Spinal cord (tissue), 10 donors: ENCODE measurements around the gene ALX4. TPM values are rescaled to one million over a fixed set of nuclear protein-coding genes. Genes with fewer than 3 reads are reported as not detected.

Source experiments
- DNase-seq, 6 donors: peaks; one replicate each; pipeline versions ENCODE4 v3.0.0 to v3.0.0-alpha.2; 2013 to 2015; ENCODE audit warnings: low spot score in 6 of 6, low read depth in 4 of 6
- H3K27ac ChIP-seq: one replicate; pipeline ENCODE4 v1.5.1; 2013; ENCODE audit warnings: low read depth, low read length, control low read depth
- H3K27me3 ChIP-seq: one replicate; pipeline ENCODE4 v1.6.1; 2013; ENCODE audit warnings: low read length; ENCODE audit not compliant: control insufficient read depth, insufficient read depth
- H3K36me3 ChIP-seq: one replicate; pipeline ENCODE4 v1.6.1; 2013; ENCODE audit warnings: low read length; ENCODE audit not compliant: control insufficient read depth, insufficient read depth
- H3K4me1 ChIP-seq: one replicate; pipeline ENCODE4 v1.6.1; 2013; ENCODE audit warnings: low read length; ENCODE audit not compliant: control insufficient read depth, insufficient read depth
- H3K4me3 ChIP-seq: one replicate; pipeline ENCODE4 v1.5.1; 2013; ENCODE audit warnings: low read depth, low read length, control low read depth
- H3K9me3 ChIP-seq: one replicate; pipeline ENCODE4 v1.6.1; 2013; ENCODE audit warnings: low read length; ENCODE audit not compliant: control insufficient read depth, insufficient read depth
- WGBS: methylation state at CpG from one replicate; pipeline ENCODE4 v1.1.5; 2013; ENCODE audit warnings: missing lambda C conversion rate; ENCODE audit not compliant: insufficient coverage; 5-methylcytosine and 5-hydroxymethylcytosine counted together
- polyA plus RNA-seq, 2 donors: library from polyadenylated mRNA; unstranded; fragments of 120-200 nt; gene quantifications; one replicate each; pipeline ENCODE4 v1.2.1, GENCODE V29; 2013; ENCODE audit not compliant: insufficient read length in 2 of 2
- total RNA-seq, 2 donors: library from RNA; depleted of rRNA in 1 of 2; stranded (reverse); fragments of 120-200 nt in 1 of 2; fragments of >200 nt in 1 of 2; gene quantifications; one replicate each; pipeline versions ENCODE4 v1.2.3 to v1.2.4, GENCODE V29; 2013 to 2014
- donor health status: healthy.

The ALX4 gene
- total and polyA plus RNA-seq, 4 donors: 0.30 to 8.6 (median 0.48) TPM

- Histone ChIP-seq H3K9me3 (no peaks in the 10 kb centered on the region), H3K4me1 (no peaks in the 10 kb centered on the region), H3K27ac (no peak overlapping the region), H3K36me3 (no peaks in the 10 kb centered on the region), H3K27me3 (no peaks in the 10 kb centered on the region), H3K4me3 (no peak overlapping the region)
- no peak for DNase-seq
- WGBS: 74% methylated on average over 17 of the region's 20 CpGs
These were observed 46.1 kb downstream of the ALX4 start for GRCh38 chr11:44263738-44264437.

GRCh38 chr11:44261800-44262591, 47.9 kb downstream of the ALX4 start:
- 91% methylated on average over 12 of the region's 14 CpGs for WGBS
- Histone ChIP-seq H3K36me3 (no peaks in the 10 kb centered on the region), H3K4me1 (no peaks in the 10 kb centered on the region), H3K27me3 (no peaks in the 10 kb centered on the region), H3K4me3 (no peak overlapping the region), H3K27ac (no peak overlapping the region), H3K9me3 (no peaks in the 10 kb centered on the region)
- DNase-seq: no peak

- Histone ChIP-seq H3K36me3 (no peaks in the 10 kb centered on the region), H3K4me3 (no peak overlapping the region), H3K27me3 (no peaks in the 10 kb centered on the region), H3K27ac (no peak overlapping the region), H3K4me1 (no peaks in the 10 kb centered on the region), H3K9me3 (no peaks in the 10 kb centered on the region)
- no peak for DNase-seq
- 64% methylated on average over 4 of the region's 4 CpGs for WGBS
These were observed 49.9 kb downstream of the ALX4 start for GRCh38 chr11:44260081-44260480.

- Histone ChIP-seq H3K27me3 (no peaks in the 10 kb centered on the region), H3K9me3 (no peaks in the 10 kb centered on the region), H3K27ac (no peak overlapping the region), H3K36me3 (no peaks in the 10 kb centered on the region), H3K4me1 (no peaks in the 10 kb centered on the region), H3K4me3 (no peak overlapping the region)
- WGBS: 82% methylated on average over 3 of the region's 5 CpGs
- no peak for DNase-seq
These were observed 51.0 kb downstream of the ALX4 start for GRCh38 chr11:44258839-44259420.

GRCh38 chr11:44258190-44258489, 51.8 kb downstream of the ALX4 start:
- Histone ChIP-seq H3K4me1 (no peaks in the 10 kb centered on the region), H3K4me3 (no peak overlapping the region), H3K27me3 (no peaks in the 10 kb centered on the region), H3K9me3 (no peaks in the 10 kb centered on the region), H3K36me3 (no peaks in the 10 kb centered on the region), H3K27ac (no peak overlapping the region)
- 86% methylated on average over 5 of the region's 5 CpGs for whole genome bisulfite sequencing
- no peak for DNase-seq

GRCh38 chr11:44257338-44258189, 52.4 kb downstream of the ALX4 start:
- Histone ChIP-seq H3K27ac (no peak overlapping the region), H3K36me3 (no peaks in the 10 kb centered on the region), H3K9me3 (no peaks in the 10 kb centered on the region), H3K4me1 (no peaks in the 10 kb centered on the region), H3K27me3 (no peaks in the 10 kb centered on the region), H3K4me3 (no peak overlapping the region)
- WGBS: 86% methylated on average over 3 of the region's 8 CpGs
- DNase-seq: no peak

- H3K9me3 ChIP-seq: peaks cover 3% of the 10 kb centered on the region
- WGBS: 92% methylated on average over 4 of the region's 4 CpGs
These were observed 53.2 kb downstream of the ALX4 start for GRCh38 chr11:44256673-44257291.

GRCh38 chr11:44255406-44256071, 54.4 kb downstream of the ALX4 start:
- H3K9me3 ChIP-seq: peaks cover 3% of the 10 kb centered on the region
- no peak overlapping the region for H3K27ac ChIP-seq
- H3K4me1 ChIP-seq: no peaks in the 10 kb centered on the region
- H3K27me3 ChIP-seq: no peaks in the 10 kb centered on the region
- H3K4me3 ChIP-seq: no peak overlapping the region
- WGBS: 93% methylated on average over 5 of the region's 6 CpGs
- no peak for DNase-seq
- H3K36me3 ChIP-seq: no peaks in the 10 kb centered on the region

More at GRCh38 chr11:44256673-44257291, 53.2 kb downstream of the ALX4 start:
- Histone ChIP-seq H3K4me1 (no peaks in the 10 kb centered on the region), H3K36me3 (no peaks in the 10 kb centered on the region), H3K4me3 (no peak overlapping the region), H3K27ac (no peak overlapping the region), H3K27me3 (no peaks in the 10 kb centered on the region)
- DNase-seq: no peak
